NCI-H2227 treated with DMSO at 0.1 percent for 48 hours (cell line): ENCODE data around the gene KRTAP5-3.
"Not testable (repeated sequence)": the region's sequence is repeated elsewhere in the genome, so short reads cannot be mapped to it uniquely, and the experiment has no call there.

ENCODE experiments used
- DNase-seq: peaks from one replicate; lab custom pipeline; 2025; lab: John Stamatoyannopoulos, UW

The KRTAP5-3 gene

GRCh38 chr11:1619449-1619848 lies 11.2 kb upstream of the KRTAP5-3 start:
- no peak for DNase-seq

GRCh38 chr11:1618231-1618630 lies 10.0 kb upstream of the KRTAP5-3 start:
- DNase-seq, result no peak

- DNase-seq, result not testable (repeated sequence)
Measured at GRCh38 chr11:1607901-1608300, 362 bp downstream of the KRTAP5-3 start.

- DNase-seq, result not testable (repeated sequence)
Measured at GRCh38 chr11:1607156-1607845, 962 bp downstream of the KRTAP5-3 start.

GRCh38 chr11:1605923-1606322 lies 2.3 kb downstream of the KRTAP5-3 start:
- DNase-seq, result not testable (repeated sequence)

GRCh38 chr11:1604711-1605110 lies 3.6 kb downstream of the KRTAP5-3 start:
- DNase-seq, result no peak

- DNase-seq, result no peak
Measured at GRCh38 chr11:1604181-1604580, 4.1 kb downstream of the KRTAP5-3 start.

- no peak for DNase-seq
Measured at GRCh38 chr11:1603629-1604028, 4.6 kb downstream of the KRTAP5-3 start.

GRCh38 chr11:1601663-1602062 lies 6.6 kb downstream of the KRTAP5-3 start:
- DNase-seq, result not testable (repeated sequence)

- DNase-seq, result no peak
Measured at GRCh38 chr11:1600626-1601025, 7.6 kb downstream of the KRTAP5-3 start.

- DNase-seq, result no peak
Measured at GRCh38 chr11:1598816-1599215, 9.4 kb downstream of the KRTAP5-3 start.

- DNase-seq, result not testable (repeated sequence)
Measured at GRCh38 chr11:1598406-1598805, 9.9 kb downstream of the KRTAP5-3 start.

- DNase-seq, result no peak
Measured at GRCh38 chr11:1597994-1598380, 10.3 kb downstream of the KRTAP5-3 start, which contains the start of gene KRTAP5-2. Gene KRTAP5-2, minus strand, starts transcription at chr11:1598294. Its CDS starts 44 bp downstream, at chr11:1598250.

- no peak for DNase-seq
Measured at GRCh38 chr11:1597331-1597993, 10.8 kb downstream of the KRTAP5-3 start.

GRCh38 chr11:1596576-1597121 lies 11.6 kb downstream of the KRTAP5-3 start:
- DNase-seq, result not testable (repeated sequence)

GRCh38 chr11:1595994-1596575 lies 12.2 kb downstream of the KRTAP5-3 start:
- DNase-seq, result not testable (repeated sequence)

GRCh38 chr11:1592628-1593027 lies 15.6 kb downstream of the KRTAP5-3 start:
- peak; percentile 25 for DNase-seq

GRCh38 chr11:1589996-1590395 lies 18.3 kb downstream of the KRTAP5-3 start:
- DNase-seq, result no peak

GRCh38 chr11:1589191-1589963 lies 18.9 kb downstream of the KRTAP5-3 start:
- not testable (repeated sequence) for DNase-seq

- no peak for DNase-seq
Measured at GRCh38 chr11:1586699-1587098, 21.6 kb downstream of the KRTAP5-3 start.

- DNase-seq, result not testable (repeated sequence)
Measured at GRCh38 chr11:1584661-1585370, 23.4 kb downstream of the KRTAP5-3 start, which contains the start of gene KRTAP5-1. Gene KRTAP5-1, minus strand, starts transcription at chr11:1585283. Its CDS starts 34 bp downstream, at chr11:1585249.
